OCI-LY3 (cell line): ENCODE results near the gene KCNMB1.

Experiments
- H2AFZ ChIP-seq: fragments of 200-600, 300-600 bp; shearing (Covaris generic); 2 replicates; pipeline ENCODE4 v1.6.0; 2014; ENCODE audit warnings: antibody characterized with exemption, low read depth, low read length
- H3K27ac ChIP-seq: fragments of 200-600, 300-600 bp; sonication (generic); 2 replicates; pipeline ENCODE4 v1.5.1; 2014; ENCODE audit warnings: mild to moderate bottlenecking, low read length, moderate library complexity, mixed read lengths
- H3K27me3 ChIP-seq: fragments of 200-600, 300-600 bp; sonication (generic); 2 replicates; pipeline ENCODE4 v1.6.1; 2014; ENCODE audit warnings: low read depth, low read length, mixed read lengths
- H3K36me3 ChIP-seq: fragments of 200-600, 300-600 bp; sonication (generic); replicated peaks from 2 replicates; pipeline ENCODE3; 2014; ENCODE audit warnings: low read depth, low read length, mixed read lengths
- H3K4me1 ChIP-seq: fragments of 300-600, 200-600 bp; sonication (generic); 2 replicates; pipeline ENCODE4 v1.6.1; 2014; ENCODE audit warnings: low read length, mixed read lengths
- H3K4me2 ChIP-seq: fragments of 200-600, 300-600 bp; sonication (generic); 2 replicates; pipeline ENCODE4 v1.6.1; 2014; ENCODE audit warnings: low read length, mixed read lengths
- H3K4me3 ChIP-seq: fragments of 300-600, 200-600 bp; sonication (generic); 2 replicates; pipeline ENCODE4 v1.5.1; 2014; ENCODE audit warnings: antibody characterized with exemption, mild to moderate bottlenecking, low read length, moderate library complexity
- H3K79me2 ChIP-seq: fragments of 300-600, 200-600 bp; shearing (Covaris generic); 2 replicates; pipeline ENCODE4 v1.6.1; 2014; ENCODE audit warnings: mild to moderate bottlenecking, low read length, mixed read lengths
- H3K9ac ChIP-seq: fragments of 300-600, 200-600 bp; shearing (Covaris generic); 2 replicates; pipeline ENCODE4 v1.6.0; 2014; ENCODE audit warnings: mild to moderate bottlenecking, low read length, moderate library complexity
- H3K9me3 ChIP-seq: fragments of 200-600, 300-600 bp; shearing (Covaris generic); 2 replicates; pipeline ENCODE4 v1.6.1; 2014; ENCODE audit warnings: low read length, mixed read lengths; ENCODE audit not compliant: insufficient read depth
- H4K20me1 ChIP-seq: fragments of 200-600, 300-600 bp; sonication (generic); 2 replicates; pipeline ENCODE4 v1.6.1; 2016; ENCODE audit warnings: low read length, mixed read lengths; ENCODE audit not compliant: insufficient read depth
- CTCF ChIP-seq: fragments of 200-600, 300-600 bp; sonication (generic); IDR thresholded peaks from 2 replicates; pipeline ENCODE4 v1.5.1; 2014; ENCODE audit warnings: antibody characterized with exemption, low read length, low read depth
- EZH2phosphoT487 ChIP-seq: fragments of 200-600 bp; shearing (Covaris generic); IDR thresholded peaks from 2 replicates; pipeline ENCODE4 v1.6.1; 2018; ENCODE audit warnings: antibody characterized with exemption, mixed run types, low read depth

Gene KCNMB1

GRCh38 chr5:170355601-170356098 lies 33.5 kb downstream of the KCNMB1 start:
- Histone ChIP-seq H3K36me3 (no peaks in the 10 kb centered on the region), H3K9ac (no peak overlapping the region), H4K20me1 (no peaks in the 10 kb centered on the region), H3K27ac (no peak overlapping the region), H3K4me3 (no peak overlapping the region), H3K27me3 (peaks cover 27% of the 10 kb centered on the region), H3K4me2 (no peak overlapping the region), H2AFZ (no peak overlapping the region), H3K79me2 (no peaks in the 10 kb centered on the region), H3K9me3 (no peaks in the 10 kb centered on the region), H3K4me1 (peaks cover 29% of the 10 kb centered on the region)
- no peak for TF ChIP-seq CTCF

GRCh38 chr5:170353961-170354360 lies 35.2 kb downstream of the KCNMB1 start:
- H2AFZ ChIP-seq = no peak overlapping the region
- no peak overlapping the region for H3K4me3 ChIP-seq
- no peaks in the 10 kb centered on the region for H3K9me3 ChIP-seq
- no peak for TF ChIP-seq CTCF
- TF ChIP-seq EZH2phosphoT487 = no peak
- no peaks in the 10 kb centered on the region for H3K79me2 ChIP-seq
- H3K27ac ChIP-seq = no peak overlapping the region
- H3K4me2 ChIP-seq = no peak overlapping the region
- peaks cover 43% of the 10 kb centered on the region for H3K27me3 ChIP-seq
- no peaks in the 10 kb centered on the region for H3K36me3 ChIP-seq
- H3K9ac ChIP-seq = no peak overlapping the region
- no peaks in the 10 kb centered on the region for H4K20me1 ChIP-seq
- peaks cover 18% of the 10 kb centered on the region for H3K4me1 ChIP-seq

GRCh38 chr5:170353011-170353761 lies 36.0 kb downstream of the KCNMB1 start:
- no peak for TF ChIP-seq CTCF
- TF ChIP-seq EZH2phosphoT487 = no peak
- H3K36me3 ChIP-seq = no peaks in the 10 kb centered on the region
- no peak overlapping the region for H3K4me2 ChIP-seq
- no peaks in the 10 kb centered on the region for H3K9me3 ChIP-seq
- H2AFZ ChIP-seq = no peak overlapping the region
- no peaks in the 10 kb centered on the region for H3K79me2 ChIP-seq
- H3K9ac ChIP-seq = no peak overlapping the region
- H3K27me3 ChIP-seq = peaks cover 51% of the 10 kb centered on the region
- no peaks in the 10 kb centered on the region for H4K20me1 ChIP-seq
- peaks cover 11% of the 10 kb centered on the region for H3K4me1 ChIP-seq
- H3K27ac ChIP-seq = no peak overlapping the region
- H3K4me3 ChIP-seq = no peak overlapping the region

- no peak overlapping the region for H2AFZ ChIP-seq
- H3K4me3 ChIP-seq = no peak overlapping the region
- no peaks in the 10 kb centered on the region for H4K20me1 ChIP-seq
- H3K27ac ChIP-seq = no peak overlapping the region
- no peaks in the 10 kb centered on the region for H3K79me2 ChIP-seq
- no peaks in the 10 kb centered on the region for H3K36me3 ChIP-seq
- no peak overlapping the region for H3K4me2 ChIP-seq
- peaks cover 16% of the 10 kb centered on the region for H3K4me1 ChIP-seq
- H3K9ac ChIP-seq = no peak overlapping the region
- H3K27me3 ChIP-seq = peaks cover 73% of the 10 kb centered on the region
- TF ChIP-seq EZH2phosphoT487 (no peak), CTCF (0 out of 2 replicates have a peak, but pooled peaks have one; percentile 16)
- H3K9me3 ChIP-seq = no peaks in the 10 kb centered on the region
These were observed 41.0 kb downstream of the KCNMB1 start for GRCh38 chr5:170348137-170348633.
